Kidney (tissue), 14 donors: ENCODE measurements around the gene TLE1. TPM values are rescaled to one million over a fixed set of nuclear protein-coding genes. Genes with fewer than 3 reads are reported as not detected.

Experiments used
- DNase-seq, 5 donors: peaks; one replicate each; pipeline ENCODE4 v3.0.0-alpha.2; 2013 to 2020
- FAIRE-seq: peaks from 2 replicates; lab custom pipeline; 2012; peaks lifted over from hg19 to GRCh38; lab: Jason Lieb, UNC
- H3K27ac ChIP-seq, 2 donors: one replicate each; pipeline ENCODE4 v1.7.0; 2013; ENCODE audit warnings: low read depth in 2 of 2, low read length in 2 of 2, inconsistent platforms in 1 of 2
- H3K27me3 ChIP-seq: one replicate; pipeline ENCODE4 v1.7.1; 2013; ENCODE audit warnings: low read length, inconsistent platforms; ENCODE audit not compliant: control insufficient read depth, insufficient read depth
- H3K36me3 ChIP-seq, 3 donors: one replicate each; pipeline versions ENCODE4 v1.7.0 to v1.7.1; 2013; ENCODE audit warnings: low read length in 3 of 3, control low read depth in 1 of 3, inconsistent platforms in 1 of 3; ENCODE audit not compliant: insufficient read depth in 3 of 3, control insufficient read depth in 2 of 3
- H3K4me1 ChIP-seq, 3 donors: one replicate each; pipeline versions ENCODE4 v1.7.0 to v1.7.1; 2013; ENCODE audit warnings: low read length in 3 of 3, inconsistent platforms in 1 of 3, low read depth in 1 of 3; ENCODE audit not compliant: control insufficient read depth in 2 of 3, insufficient read depth in 2 of 3
- H3K4me3 ChIP-seq, 3 donors: one replicate each; pipeline versions ENCODE4 v1.7.0 to v1.8.1; 2013; ENCODE audit warnings: low read length in 3 of 3, control low read depth in 1 of 3, inconsistent platforms in 1 of 3
- H3K9ac ChIP-seq, 3 donors: one replicate each; pipeline versions ENCODE4 v1.7.0 to v1.7.1; 2013; ENCODE audit warnings: low read length in 3 of 3, control low read depth in 1 of 3, inconsistent platforms in 1 of 3
- H3K9me3 ChIP-seq, 3 donors: one replicate each; pipeline versions ENCODE4 v1.7.0 to v1.7.1; 2013; ENCODE audit warnings: low read length in 3 of 3, control low read depth in 1 of 3, inconsistent platforms in 1 of 3; ENCODE audit not compliant: control insufficient read depth in 2 of 3, insufficient read depth in 1 of 3
- intact Hi-C: fragments of 100-400 bp; cut with DNase I; formaldehyde crosslinking; loops from one replicate; pipeline ENCODE4 v1.11.1; 2022
- polyA plus RNA-seq: library from polyadenylated mRNA; stranded (reverse); fragments of 350-450 nt; fragmentation: Illumina TruSeq; extraction: RNeasy Lipid Tissue Mini Kit (QIAGEN cat#74804); gene quantifications from one replicate; pipeline ENCODE4 v1.2.3, GENCODE V29; 2014; ENCODE audit warnings: low read depth, low replicate concordance; ENCODE audit not compliant: insufficient read depth
- total RNA-seq: library from RNA; stranded (reverse); fragmentation: NEBNext Ultra II Directional; extraction: Animal tissue kit (Norgen Biotek cat#: 25700); gene quantifications from one replicate; pipeline ENCODE4 v1.2.1, GENCODE V29; 2021
- TF ChIP-seq, protein P1 (sequence below): IDR thresholded peaks from 3 replicates; pipeline ENCODE4 v1.5.1; 2012; ENCODE audit warnings: mild to moderate bottlenecking, moderate library complexity, borderline replicate concordance; ENCODE audit not compliant: insufficient read depth; ENCODE audit errors: extremely low read depth
- donor health status: control.
- donor health status: control.
- donor health status: control.
- donor health status: control.
- donor health status: control.
- donor health status: DM: yes; HTN: yes; CAD: no.
- donor health status: Normal renal cell carcinoma (clear cell type).

Gene TLE1
- total and polyA plus RNA-seq, 2 donors from 2014 or later = 10.8 to 52.5 TPM

DNA sequence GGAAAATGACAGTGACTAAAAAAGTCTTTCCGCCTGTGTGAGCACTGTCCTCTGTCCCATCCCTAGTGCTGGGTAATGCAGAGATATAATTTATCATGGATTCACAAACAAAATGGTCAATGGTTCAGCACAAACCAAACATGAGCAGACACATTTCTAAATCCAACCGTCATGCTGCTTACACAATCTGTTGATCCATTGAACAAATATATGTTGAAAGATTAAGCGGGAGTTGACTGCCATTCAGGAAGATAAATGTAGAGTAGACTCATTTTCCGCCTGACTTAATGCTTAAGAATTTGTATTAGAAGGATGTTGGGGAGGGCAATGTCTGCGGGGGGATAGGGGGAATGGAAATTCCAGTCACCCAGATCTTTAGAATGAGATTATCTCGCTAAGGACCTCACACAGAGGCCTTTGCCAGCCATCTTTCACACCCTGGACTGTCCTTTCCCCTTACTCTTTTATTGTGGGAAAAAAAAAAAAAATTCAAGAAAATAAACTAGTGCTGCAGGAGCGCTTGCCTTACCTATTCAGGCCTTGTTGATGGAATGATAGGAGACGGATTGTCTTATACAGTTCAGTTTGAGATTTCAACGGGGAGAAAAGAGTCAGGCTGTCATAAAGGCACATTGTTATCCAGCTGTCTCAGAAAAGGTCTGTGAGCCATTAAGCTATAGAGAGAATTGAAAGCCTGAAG, 153.7 kb downstream of the TLE1 start:
- TF ChIP-seq, protein P1, sequence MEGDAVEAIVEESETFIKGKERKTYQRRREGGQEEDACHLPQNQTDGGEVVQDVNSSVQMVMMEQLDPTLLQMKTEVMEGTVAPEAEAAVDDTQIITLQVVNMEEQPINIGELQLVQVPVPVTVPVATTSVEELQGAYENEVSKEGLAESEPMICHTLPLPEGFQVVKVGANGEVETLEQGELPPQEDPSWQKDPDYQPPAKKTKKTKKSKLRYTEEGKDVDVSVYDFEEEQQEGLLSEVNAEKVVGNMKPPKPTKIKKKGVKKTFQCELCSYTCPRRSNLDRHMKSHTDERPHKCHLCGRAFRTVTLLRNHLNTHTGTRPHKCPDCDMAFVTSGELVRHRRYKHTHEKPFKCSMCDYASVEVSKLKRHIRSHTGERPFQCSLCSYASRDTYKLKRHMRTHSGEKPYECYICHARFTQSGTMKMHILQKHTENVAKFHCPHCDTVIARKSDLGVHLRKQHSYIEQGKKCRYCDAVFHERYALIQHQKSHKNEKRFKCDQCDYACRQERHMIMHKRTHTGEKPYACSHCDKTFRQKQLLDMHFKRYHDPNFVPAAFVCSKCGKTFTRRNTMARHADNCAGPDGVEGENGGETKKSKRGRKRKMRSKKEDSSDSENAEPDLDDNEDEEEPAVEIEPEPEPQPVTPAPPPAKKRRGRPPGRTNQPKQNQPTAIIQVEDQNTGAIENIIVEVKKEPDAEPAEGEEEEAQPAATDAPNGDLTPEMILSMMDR = no peak
- Histone ChIP-seq H3K4me1 (peaks cover 0 to 2% (median 0%) of the 10 kb centered on the region in 3 donors), H3K36me3 (no peaks in the 10 kb centered on the region), H3K9me3 (no peaks in the 10 kb centered on the region), H3K9ac (no peak overlapping the region), H3K27me3 (no peaks in the 10 kb centered on the region), H3K4me3 (no peak overlapping the region), H3K27ac (no peak overlapping the region)
- intact Hi-C loops = no loop called here
- DNase-seq = peak in 3 of 5 donors; percentile 21 to 67 (median 64)
- no peak for FAIRE-seq

- FAIRE-seq (no peak), DNase-seq (no peak)
- H3K27me3 ChIP-seq = no peaks in the 10 kb centered on the region
- H3K4me3 ChIP-seq = no peak overlapping the region
- no peaks in the 10 kb centered on the region for H3K9me3 ChIP-seq
- TF ChIP-seq, protein P1 = no peak
- peaks cover 0 to 2% (median 0%) of the 10 kb centered on the region in 3 donors for H3K4me1 ChIP-seq
- H3K36me3 ChIP-seq = no peaks in the 10 kb centered on the region
- intact Hi-C loops = no loop called here
- H3K9ac ChIP-seq = no peak overlapping the region
- H3K27ac ChIP-seq = no peak overlapping the region
Measured at GRCh38 chr9:81534138-81534875, 155.0 kb downstream of the TLE1 start.

Other genes starting within 250 kb of the TLE1 start
- not detected for gene SPATA31D4, start 238.9 kb upstream of the TLE1 start, total RNA-seq
- not detected for gene SPATA31D4, start 238.9 kb upstream of the TLE1 start, polyA plus RNA-seq